Activated T-cell treated with anti-CD3 and anti-CD28 coated beads, Interleukin-2, amount 50 U/mL, for 24 hours (primary cell): ENCODE data around the gene CACNA2D4.

Source experiments
- DNase-seq: peaks from one replicate; pipeline ENCODE4 v3.0.0-alpha.2; 2020
- H3K27ac Mint-ChIP-seq: 2 replicates; pipeline ENCODE4 v1.8.0; 2020; ENCODE audit warnings: mild to moderate bottlenecking, mixed read lengths
- H3K27me3 Mint-ChIP-seq: 2 replicates; pipeline ENCODE4 v1.8.0; 2020; ENCODE audit warnings: mixed read lengths
- H3K36me3 Mint-ChIP-seq: 2 replicates; pipeline ENCODE4 v1.8.0; 2020; ENCODE audit warnings: low read depth, mixed read lengths
- H3K4me1 Mint-ChIP-seq: 2 replicates; pipeline ENCODE4 v1.8.0; 2020; ENCODE audit warnings: low read depth, mixed read lengths
- H3K4me3 Mint-ChIP-seq: 2 replicates; pipeline ENCODE4 v1.8.0; 2020; ENCODE audit warnings: mild to moderate bottlenecking, moderate library complexity, mixed read lengths
- H3K9me3 Mint-ChIP-seq: 2 replicates; pipeline ENCODE4 v1.8.0; 2020; ENCODE audit warnings: mixed read lengths

The CACNA2D4 gene

DNA sequence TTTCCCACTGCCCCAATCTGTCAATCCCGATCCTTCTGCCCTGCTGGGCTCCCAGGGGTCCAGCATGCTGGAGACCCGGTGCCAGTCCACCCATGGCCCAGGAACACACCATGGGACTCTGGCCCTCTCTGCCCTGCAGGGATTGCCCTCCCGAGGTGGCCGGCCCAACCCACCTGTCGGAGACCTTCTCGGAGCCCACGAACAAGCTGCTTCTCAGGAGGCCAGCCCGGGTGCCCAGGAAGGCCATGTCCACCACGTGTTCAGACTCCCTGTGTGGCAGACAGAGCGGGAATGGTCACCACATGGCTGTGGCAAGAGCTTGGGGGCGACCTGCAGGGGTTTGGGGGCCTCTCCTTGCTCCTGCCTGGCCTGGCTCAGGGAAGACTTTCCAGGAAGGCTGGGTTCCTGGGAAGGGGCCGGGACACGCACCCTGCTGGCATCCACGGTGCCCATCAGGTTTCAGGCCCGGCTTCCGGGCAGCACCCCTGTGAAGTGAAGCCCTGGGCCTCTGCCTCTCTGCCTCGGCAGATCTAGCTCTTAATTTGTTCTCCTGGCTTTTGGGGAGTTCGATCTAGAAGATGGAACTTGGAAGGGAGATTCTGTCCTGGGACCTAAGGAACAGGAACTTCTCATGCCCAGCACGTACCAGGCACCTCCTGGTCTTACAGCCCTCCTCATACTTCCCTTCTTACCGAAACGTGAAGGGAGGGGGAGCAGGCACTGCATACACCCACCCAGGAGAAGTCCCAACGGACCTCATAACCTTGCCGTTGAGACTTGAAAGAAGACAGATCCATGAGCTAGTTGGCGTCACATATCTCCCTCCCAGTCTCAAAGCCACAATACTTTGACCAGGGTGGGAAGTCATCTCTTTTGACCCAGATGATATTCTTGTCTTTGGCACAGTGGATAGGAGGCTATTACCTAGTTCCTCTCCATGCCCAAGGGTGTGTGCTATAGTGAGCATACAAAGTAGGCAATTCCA is 71.7 kb downstream of the CACNA2D4 start:
- H3K4me1 Mint-ChIP-seq = no peaks in the 10 kb centered on the region
- H3K9me3 Mint-ChIP-seq = no peaks in the 10 kb centered on the region
- peak; percentile 9 for DNase-seq
- H3K27me3 Mint-ChIP-seq = peaks cover 4% of the 10 kb centered on the region
- H3K36me3 Mint-ChIP-seq = no peaks in the 10 kb centered on the region
- H3K4me3 Mint-ChIP-seq = no peak overlapping the region
- no peak overlapping the region for H3K27ac Mint-ChIP-seq

DNA sequence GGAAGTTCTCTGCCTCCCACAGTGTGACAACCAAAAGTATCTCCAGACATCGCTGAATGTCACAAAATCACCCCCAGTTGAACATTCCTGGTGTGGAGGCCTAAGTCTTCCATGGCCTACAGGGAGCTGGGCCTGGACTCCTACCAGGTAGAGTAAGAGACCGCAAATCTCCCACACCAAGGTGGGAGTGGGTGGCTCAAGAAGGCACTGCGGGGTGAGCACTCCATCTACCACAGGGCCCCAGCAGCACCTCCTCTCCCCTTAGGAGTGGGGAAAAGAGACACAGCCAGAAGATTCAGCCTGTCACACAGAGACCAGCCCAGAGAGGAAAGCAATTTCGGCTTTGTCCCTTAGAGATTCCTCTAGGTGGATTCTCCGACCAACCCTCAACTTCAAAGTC is 72.6 kb downstream of the CACNA2D4 start:
- no peak overlapping the region for H3K27ac Mint-ChIP-seq
- no peak for DNase-seq
- H3K4me1 Mint-ChIP-seq = no peaks in the 10 kb centered on the region
- no peaks in the 10 kb centered on the region for H3K9me3 Mint-ChIP-seq
- H3K27me3 Mint-ChIP-seq = peaks cover 4% of the 10 kb centered on the region
- H3K4me3 Mint-ChIP-seq = no peak overlapping the region
- H3K36me3 Mint-ChIP-seq = no peaks in the 10 kb centered on the region

DNA sequence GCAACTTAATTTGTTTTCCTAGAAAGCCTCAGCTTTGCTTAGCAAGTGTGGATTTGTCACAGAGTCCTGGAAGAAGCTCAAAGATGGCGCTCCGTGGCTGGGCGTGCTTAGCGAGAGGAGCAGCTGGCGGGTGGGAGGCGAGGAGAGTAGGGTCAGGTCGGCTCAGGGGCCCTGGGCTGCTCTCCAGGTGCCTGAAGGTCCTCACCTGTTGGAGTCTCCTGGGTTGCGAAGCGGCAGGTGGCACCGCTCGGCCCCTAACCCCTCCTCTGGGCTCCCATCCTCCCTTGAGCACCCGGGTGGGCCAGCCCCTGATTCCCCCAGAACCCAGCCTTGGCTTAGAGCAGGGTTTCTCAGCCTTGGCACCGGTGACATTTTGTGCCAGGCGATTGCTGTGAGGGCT is 73.0 kb downstream of the CACNA2D4 start:
- H3K36me3 Mint-ChIP-seq = no peaks in the 10 kb centered on the region
- H3K27ac Mint-ChIP-seq = no peak overlapping the region
- H3K9me3 Mint-ChIP-seq = no peaks in the 10 kb centered on the region
- H3K27me3 Mint-ChIP-seq = peaks cover 4% of the 10 kb centered on the region
- peak; percentile 6 for DNase-seq
- no peak overlapping the region for H3K4me3 Mint-ChIP-seq
- H3K4me1 Mint-ChIP-seq = no peaks in the 10 kb centered on the region

DNA sequence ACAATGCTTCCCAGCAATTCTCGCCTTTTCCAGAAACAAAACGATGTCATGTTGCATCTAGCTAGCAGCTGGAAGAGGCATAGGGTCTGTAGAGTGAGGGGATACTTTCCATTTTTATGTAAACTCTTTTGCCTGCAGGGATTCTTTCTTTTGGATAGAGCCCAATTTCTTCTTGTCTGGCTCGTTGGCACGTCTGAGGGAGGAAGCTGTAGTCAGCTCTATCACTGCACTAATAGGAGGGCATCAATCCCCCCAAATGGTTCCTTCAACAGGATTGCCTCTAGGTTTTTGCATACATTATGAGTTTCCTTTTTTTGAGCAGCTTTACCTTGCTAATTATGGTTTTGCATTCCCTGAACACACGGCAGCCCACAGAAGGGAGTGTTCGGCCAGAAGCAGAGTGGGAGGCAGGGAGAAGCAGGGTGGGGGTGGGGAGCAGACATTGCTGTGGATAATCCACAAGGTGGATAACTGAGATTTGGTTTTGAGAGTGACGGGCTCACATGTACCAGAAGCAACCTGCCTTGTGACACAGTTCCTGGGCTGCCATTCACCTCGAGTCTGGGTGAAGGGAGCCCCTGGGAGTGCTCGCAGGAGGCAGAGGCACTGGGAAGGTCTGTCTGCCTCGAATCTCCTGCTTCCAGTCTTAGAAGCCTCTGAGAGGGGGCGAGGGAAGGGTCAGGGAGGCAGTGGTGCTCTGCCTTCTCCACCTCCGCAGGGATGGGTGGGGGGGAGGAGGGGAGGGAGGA is 73.6 kb downstream of the CACNA2D4 start:
- no peak overlapping the region for H3K4me3 Mint-ChIP-seq
- H3K9me3 Mint-ChIP-seq = no peaks in the 10 kb centered on the region
- H3K36me3 Mint-ChIP-seq = no peaks in the 10 kb centered on the region
- no peak overlapping the region for H3K27ac Mint-ChIP-seq
- peaks cover 4% of the 10 kb centered on the region for H3K27me3 Mint-ChIP-seq
- no peak for DNase-seq
- no peaks in the 10 kb centered on the region for H3K4me1 Mint-ChIP-seq

DNA sequence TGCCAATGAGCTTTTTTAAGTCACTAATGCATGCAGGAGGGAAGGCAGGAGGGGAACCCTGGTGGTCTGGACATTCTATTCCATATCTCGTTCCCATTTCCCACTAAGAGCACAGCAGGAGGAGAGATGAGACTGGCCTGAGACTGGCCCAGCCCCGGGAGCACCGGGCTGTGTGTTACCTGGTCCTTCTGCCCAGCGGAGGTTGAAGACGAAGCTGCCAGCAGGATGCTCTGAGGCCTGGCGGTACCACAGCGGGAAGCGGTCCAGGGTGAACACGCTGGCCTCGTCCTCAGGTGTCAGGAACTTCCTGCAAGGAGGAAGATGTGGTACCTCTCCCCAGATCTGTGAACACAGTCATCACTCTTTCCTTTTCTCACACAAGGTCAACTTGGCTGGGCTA is 74.2 kb downstream of the CACNA2D4 start:
- no peaks in the 10 kb centered on the region for H3K36me3 Mint-ChIP-seq

DNA sequence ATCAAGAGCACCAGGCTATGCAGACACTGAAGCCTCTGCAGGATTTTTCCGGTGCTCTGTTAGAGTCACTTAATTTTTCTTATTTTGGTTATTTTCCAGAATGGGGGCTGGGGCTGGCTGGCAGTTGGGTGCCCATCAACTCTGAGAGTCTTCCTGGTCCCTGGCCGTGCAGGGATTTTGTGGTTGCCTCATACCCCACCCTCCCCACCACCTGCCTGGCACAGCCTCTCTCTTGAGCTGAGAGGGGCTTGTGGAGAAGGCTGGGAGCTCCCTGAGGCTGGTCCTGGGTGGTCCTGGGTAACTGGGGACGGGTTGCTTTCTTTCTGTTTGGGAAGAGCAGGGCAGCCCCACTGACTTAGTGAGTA is 74.8 kb downstream of the CACNA2D4 start:
- Mint-ChIP-seq H3K9me3 (no peaks in the 10 kb centered on the region), H3K4me1 (no peaks in the 10 kb centered on the region), H3K4me3 (no peak overlapping the region), H3K27ac (no peak overlapping the region), H3K36me3 (no peaks in the 10 kb centered on the region), H3K27me3 (peaks cover 4% of the 10 kb centered on the region)
- DNase-seq = peak; percentile 7

More for the DNA sequence above, 74.2 kb downstream of the CACNA2D4 start:
- Mint-ChIP-seq H3K27me3 (peaks cover 4% of the 10 kb centered on the region), H3K4me1 (no peaks in the 10 kb centered on the region), H3K4me3 (no peak overlapping the region), H3K27ac (no peak overlapping the region), H3K9me3 (no peaks in the 10 kb centered on the region)
- no peak for DNase-seq

DNA sequence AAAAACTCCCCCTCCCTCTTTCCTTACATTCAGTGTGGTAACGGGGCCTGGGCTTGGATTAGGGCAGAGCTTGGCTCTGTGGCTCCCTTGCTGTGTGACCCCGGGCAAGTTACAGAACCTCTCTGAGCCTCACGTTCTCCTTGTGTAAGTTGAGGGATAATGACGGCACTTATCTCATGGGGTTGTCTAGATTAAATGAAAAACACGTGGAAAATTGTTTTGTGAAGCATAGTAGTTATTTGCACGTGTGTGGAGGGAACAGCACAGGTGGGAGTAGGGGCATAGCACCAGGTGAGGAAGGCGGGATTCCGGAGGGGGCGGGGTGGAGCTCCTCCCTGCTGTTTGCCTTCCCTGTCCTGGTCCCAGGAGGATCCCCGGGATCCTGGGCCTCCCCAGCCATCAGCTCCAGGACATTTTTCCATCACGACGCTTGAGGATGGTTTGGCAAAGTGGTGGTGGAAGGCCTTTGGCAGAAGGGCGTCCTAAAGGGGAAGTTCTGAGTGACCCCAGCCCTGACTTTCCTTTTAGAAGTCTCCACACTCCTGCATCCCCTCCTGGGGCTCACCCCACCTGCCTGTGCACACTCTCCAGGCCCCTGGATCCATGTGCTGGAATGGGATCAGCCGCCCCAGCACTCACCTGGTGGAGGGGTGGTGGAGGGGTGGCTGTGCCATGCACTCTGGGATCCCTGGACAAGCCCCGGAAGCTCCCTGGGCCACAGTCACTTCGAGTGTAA is 75.4 kb downstream of the CACNA2D4 start:
- no peaks in the 10 kb centered on the region for H3K36me3 Mint-ChIP-seq
- DNase-seq = no peak
- H3K27ac Mint-ChIP-seq = no peak overlapping the region
- H3K9me3 Mint-ChIP-seq = no peaks in the 10 kb centered on the region
- H3K27me3 Mint-ChIP-seq = peaks cover 4% of the 10 kb centered on the region
- no peaks in the 10 kb centered on the region for H3K4me1 Mint-ChIP-seq
- H3K4me3 Mint-ChIP-seq = no peak overlapping the region

DNA sequence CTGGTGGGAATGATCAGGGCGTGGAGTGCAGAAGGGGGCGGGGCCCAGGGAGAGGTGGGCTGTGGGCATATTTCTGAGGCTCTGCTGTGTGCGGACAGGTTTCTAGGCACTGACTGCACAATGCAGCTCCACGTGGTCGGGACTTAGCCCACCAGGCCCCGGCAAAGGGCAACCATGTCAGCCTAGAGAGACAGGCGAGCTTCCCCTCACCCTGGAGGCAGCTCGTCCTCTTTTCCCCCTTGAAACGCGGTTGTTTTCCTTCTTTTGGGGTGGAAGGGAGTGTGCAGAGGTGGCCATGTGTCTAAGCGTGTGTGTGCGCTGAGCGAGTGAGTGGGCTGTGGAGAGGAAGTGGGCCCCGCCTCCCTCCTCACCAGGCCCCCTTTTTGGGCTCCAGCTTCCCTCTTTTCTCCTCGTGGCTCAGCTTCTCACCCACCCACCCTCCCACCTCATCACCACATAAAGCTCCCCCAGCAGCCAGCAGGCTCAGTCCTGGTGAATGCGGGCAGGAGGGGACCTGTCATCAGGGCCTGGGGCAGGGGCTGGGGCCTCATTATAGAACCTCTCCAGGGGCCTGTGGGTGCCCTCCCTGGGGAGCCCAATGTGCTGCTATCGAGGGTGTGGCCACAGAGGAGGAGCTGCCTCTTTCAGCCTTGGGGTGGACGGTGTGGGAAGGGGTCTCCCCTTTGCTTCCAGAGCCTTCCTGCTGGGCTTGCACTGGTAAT is 76.1 kb downstream of the CACNA2D4 start:
- H3K4me1 Mint-ChIP-seq = no peaks in the 10 kb centered on the region
- H3K9me3 Mint-ChIP-seq = no peaks in the 10 kb centered on the region
- H3K36me3 Mint-ChIP-seq = no peaks in the 10 kb centered on the region
- no peak for DNase-seq
- no peak overlapping the region for H3K27ac Mint-ChIP-seq
- H3K4me3 Mint-ChIP-seq = no peak overlapping the region
- H3K27me3 Mint-ChIP-seq = peaks cover 4% of the 10 kb centered on the region

DNA sequence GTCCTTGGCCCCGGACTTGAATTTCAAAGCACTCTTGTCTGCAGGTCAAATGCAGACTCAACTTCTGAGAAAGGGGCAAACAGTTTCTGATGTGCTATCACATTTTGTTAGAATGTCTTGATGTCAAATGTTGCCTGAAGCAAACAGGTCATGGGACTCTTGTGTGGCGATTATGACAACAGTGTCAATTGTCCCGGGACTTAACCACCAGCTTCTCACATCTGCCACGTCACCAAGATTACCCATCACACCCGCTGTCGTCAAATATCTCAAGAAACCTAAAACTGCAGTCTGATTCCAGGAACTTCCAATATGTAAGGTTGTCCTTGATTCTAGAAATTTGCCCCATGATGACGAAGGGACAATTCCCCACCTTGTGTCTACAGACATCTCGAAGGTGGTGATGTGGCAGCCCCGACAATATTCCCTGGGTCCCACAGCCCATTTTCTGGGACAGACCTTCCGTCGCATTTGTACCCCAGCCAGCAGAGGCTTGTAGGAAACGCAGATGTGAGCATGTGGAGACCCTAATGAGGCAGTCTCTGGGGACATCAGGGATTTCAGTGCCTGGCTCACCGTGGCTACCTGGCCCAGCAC is 76.8 kb downstream of the CACNA2D4 start:
- Mint-ChIP-seq H3K27me3 (peaks cover 4% of the 10 kb centered on the region), H3K4me1 (no peaks in the 10 kb centered on the region), H3K36me3 (no peaks in the 10 kb centered on the region), H3K4me3 (no peak overlapping the region), H3K9me3 (no peaks in the 10 kb centered on the region), H3K27ac (no peak overlapping the region)
- DNase-seq = no peak

DNA sequence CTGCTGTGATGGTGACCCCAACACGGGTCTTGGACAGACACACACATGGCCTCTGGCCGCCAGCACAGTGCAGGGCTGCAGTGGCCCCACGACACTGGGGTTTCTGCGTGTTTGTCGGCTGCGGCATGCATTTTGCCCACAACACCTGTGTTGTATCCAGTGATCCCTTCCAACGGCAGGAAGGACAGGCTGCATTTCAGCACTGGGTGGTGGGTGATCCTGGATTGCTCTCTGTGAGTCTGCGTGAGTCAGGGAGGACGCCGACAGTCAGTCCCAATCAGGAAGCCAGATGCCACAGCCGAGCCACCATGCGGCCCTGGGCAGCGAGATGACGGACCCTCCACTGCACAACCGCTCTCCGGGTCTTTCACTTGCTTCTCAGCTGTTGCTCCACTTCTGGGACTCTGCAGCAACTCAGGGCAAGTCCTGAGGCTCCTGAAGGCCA is 77.4 kb downstream of the CACNA2D4 start:
- H3K4me3 Mint-ChIP-seq = no peak overlapping the region

DNA sequence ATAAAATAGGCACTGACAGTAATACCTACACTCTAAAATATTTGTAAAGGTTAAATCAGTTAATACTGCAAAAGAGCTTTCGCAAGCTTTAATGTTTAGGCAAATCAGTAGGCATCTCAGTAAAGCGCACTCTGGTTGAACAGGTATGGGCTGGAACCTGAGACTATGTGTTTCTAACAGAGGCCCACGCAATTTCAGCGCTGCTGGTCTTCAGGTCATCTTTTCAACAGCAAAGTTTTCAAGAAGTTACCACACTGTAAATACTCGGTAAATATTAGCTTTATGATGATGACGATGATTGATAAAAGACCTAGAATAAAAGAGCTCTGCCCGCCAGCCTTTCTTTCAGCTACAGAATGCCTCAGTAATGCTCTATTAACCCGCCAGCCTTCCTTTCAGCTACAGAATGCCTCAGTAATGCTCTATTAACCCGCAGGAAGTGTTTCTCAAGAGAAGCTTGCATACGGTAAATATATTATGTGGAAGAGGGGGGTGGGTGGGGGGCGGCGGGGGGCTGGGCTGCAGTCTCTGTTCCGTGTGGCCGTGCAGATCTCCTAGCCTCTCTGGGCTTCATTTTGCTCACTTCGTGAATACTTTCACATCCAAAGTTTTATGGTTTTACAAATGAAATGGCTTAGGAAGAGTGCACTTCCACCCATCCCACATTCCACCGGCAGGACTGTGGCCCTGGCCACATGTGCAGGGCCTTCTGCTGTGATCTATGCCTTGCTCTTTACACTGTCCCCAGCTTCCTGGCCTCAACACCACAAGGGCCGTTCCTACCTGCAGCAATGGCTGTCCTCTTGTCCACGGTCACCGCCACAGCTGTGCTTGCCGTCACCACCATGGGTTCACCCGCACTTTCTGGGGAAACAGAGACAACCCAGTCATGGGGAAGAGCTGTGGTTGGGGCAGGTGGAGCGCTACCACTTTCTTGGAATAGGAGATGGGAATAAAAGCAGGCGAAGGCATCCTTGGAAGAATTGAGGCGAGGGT is 78.2 kb downstream of the CACNA2D4 start:
- Mint-ChIP-seq H3K27ac (no peak overlapping the region), H3K9me3 (no peaks in the 10 kb centered on the region), H3K4me3 (no peak overlapping the region), H3K27me3 (peaks cover 4% of the 10 kb centered on the region), H3K4me1 (no peaks in the 10 kb centered on the region), H3K36me3 (no peaks in the 10 kb centered on the region)
- no peak for DNase-seq

More for the DNA sequence above, 77.4 kb downstream of the CACNA2D4 start:
- H3K9me3 Mint-ChIP-seq = no peaks in the 10 kb centered on the region
- no peak overlapping the region for H3K27ac Mint-ChIP-seq
- DNase-seq = no peak
- peaks cover 4% of the 10 kb centered on the region for H3K27me3 Mint-ChIP-seq
- H3K4me1 Mint-ChIP-seq = no peaks in the 10 kb centered on the region
- no peaks in the 10 kb centered on the region for H3K36me3 Mint-ChIP-seq

DNA sequence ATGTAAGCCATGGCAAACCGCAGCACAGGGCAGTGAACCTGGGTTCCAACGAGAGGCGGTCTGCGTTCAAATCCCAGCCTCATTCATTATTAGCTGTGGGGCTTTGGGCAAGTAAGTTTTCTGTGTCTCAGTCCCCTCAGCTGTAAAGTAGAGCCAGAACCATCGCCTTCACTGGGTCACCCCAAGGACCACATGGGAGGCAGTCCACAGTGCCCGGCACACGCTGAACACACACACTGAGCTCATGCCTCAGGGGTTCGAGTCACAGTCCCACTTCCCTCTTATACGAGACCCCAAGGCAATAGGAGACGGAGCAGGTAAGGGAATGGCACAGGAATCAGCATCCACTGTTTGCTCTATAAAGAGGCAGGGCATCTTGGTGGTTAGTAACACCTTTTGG is 79.0 kb downstream of the CACNA2D4 start:
- no peak overlapping the region for H3K4me3 Mint-ChIP-seq
- DNase-seq = no peak
- no peak overlapping the region for H3K27ac Mint-ChIP-seq

DNA sequence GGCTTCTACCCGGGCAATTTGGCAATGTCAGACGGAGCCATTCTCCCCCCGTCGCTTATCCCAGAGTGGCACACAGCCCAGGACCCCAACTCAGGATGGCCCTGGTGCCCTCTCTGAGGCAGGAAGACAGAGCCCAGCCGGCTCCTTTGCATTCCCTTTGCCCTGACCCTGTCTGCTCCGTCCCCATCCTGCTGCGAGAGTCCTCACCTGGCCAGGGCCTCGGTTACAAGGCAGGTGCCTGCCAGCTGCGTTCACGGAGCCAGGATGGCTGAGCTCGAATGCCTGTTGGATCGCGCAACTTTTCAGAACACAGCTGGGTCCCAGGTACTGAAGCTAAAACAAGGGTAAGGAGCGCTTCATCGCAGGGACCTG is 79.5 kb downstream of the CACNA2D4 start:
- no peaks in the 10 kb centered on the region for H3K36me3 Mint-ChIP-seq
- DNase-seq = no peak
- H3K27me3 Mint-ChIP-seq = peaks cover 4% of the 10 kb centered on the region
- H3K4me3 Mint-ChIP-seq = no peak overlapping the region
- H3K9me3 Mint-ChIP-seq = no peaks in the 10 kb centered on the region
- no peaks in the 10 kb centered on the region for H3K4me1 Mint-ChIP-seq
- no peak overlapping the region for H3K27ac Mint-ChIP-seq

More for the DNA sequence above, 79.0 kb downstream of the CACNA2D4 start:
- no peaks in the 10 kb centered on the region for H3K9me3 Mint-ChIP-seq
- H3K36me3 Mint-ChIP-seq = no peaks in the 10 kb centered on the region
- H3K4me1 Mint-ChIP-seq = no peaks in the 10 kb centered on the region
- peaks cover 4% of the 10 kb centered on the region for H3K27me3 Mint-ChIP-seq
